DND-41 (cell line): Measurements from ENCODE around the gene RABAC1.

Experiments
- CTCF ChIP-seq: IDR thresholded peaks from 2 replicates; pipeline ENCODE4 v1.5.1; 2012; ENCODE audit warnings: borderline replicate concordance, low read length, moderate library complexity, mild to moderate bottlenecking; ENCODE audit not compliant: poor library complexity, severe bottlenecking; ENCODE audit errors: extremely low read depth
- EZH2 ChIP-seq: IDR thresholded peaks from 3 replicates; pipeline ENCODE4 v1.6.1; 2012; ENCODE audit warnings: borderline replicate concordance, low read depth, mild to moderate bottlenecking, moderate library complexity, low read length, inconsistent platforms; ENCODE audit not compliant: severe bottlenecking

GRCh38 chr19:41974652-41975051 is 15.5 kb upstream of the RABAC1 start:
- no peak for TF ChIP-seq CTCF
- TF ChIP-seq EZH2 = no peak
